K562 (cell line): ENCODE measurements around the gene PLEKHA5. TPM values are rescaled to one million over a fixed set of nuclear protein-coding genes. Genes with fewer than 3 reads are reported as not detected.

ENCODE experiments used
- ATAC-seq: fragments of 200-7000 bp; cut with Tn5 transposase; 3 replicates; pipeline ENCODE4 v1.9.1; 2020; ENCODE audit warnings: moderate library complexity
- BruUV-seq: library from RNA; stranded (reverse); fragments of 400-500 nt; replicated peaks from 2 replicates; lab custom pipeline; 2021; lab: Mats Ljungman, UMichigan
- CTCF ChIA-PET: fragments of 300-600 bp; formaldehyde crosslinking; extraction: SDS; loops from one replicate; lab custom pipeline; 2021; ENCODE audit warnings: low intra/inter-chr PET ratio; lab: Yijun Ruan, JAX
- POLR2A ChIA-PET: fragments of 300-600, 350-650 bp; sonication (Branson Sonifier 250); formaldehyde crosslinking; extraction: SDS; loops from one replicate; lab custom pipeline; 2021; ENCODE audit warnings: antibody characterized with exemption, inconsistent platforms; lab: Yijun Ruan, JAX
- DNase-seq, 4 experiments: peaks; one replicate each; pipeline versions ENCODE4 v3.0.0 to v3.0.0-alpha.2; 2011 to 2018; ENCODE audit warnings: low spot score in 3 of 4, mixed read lengths in 3 of 4; ENCODE audit errors: extremely low read depth in 1 of 4
- FAIRE-seq: peaks from 2 replicates; lab custom pipeline; 2011; peaks lifted over from hg19 to GRCh38; lab: Jason Lieb, UNC
- H2AFZ ChIP-seq: 2 replicates; pipeline ENCODE4 v1.6.0; 2011; ENCODE audit warnings: low read depth, low read length, control low read depth, inconsistent platforms
- H3K27ac ChIP-seq: fragments of 200-600 bp; 3 replicates; pipeline ENCODE4 v1.8.0; 2011; ENCODE audit warnings: low read depth, mild to moderate bottlenecking, control low read depth, inconsistent platforms, low read length, moderate library complexity, mixed read lengths; ENCODE audit errors: extremely low read depth
- H3K27me3 ChIP-seq, 2 experiments: fragments of 300-600 bp in 1 of 2; 2 replicates in 1 of 2; 3 replicates in 1 of 2; pipeline versions ENCODE4 v1.6.0 to v1.8.0; 2011; ENCODE audit warnings: inconsistent platforms in 2 of 2, low read length in 2 of 2, mild to moderate bottlenecking in 1 of 2, mixed read lengths in 1 of 2, moderate library complexity in 1 of 2; ENCODE audit not compliant: control insufficient read depth in 2 of 2, insufficient read depth in 2 of 2
- H3K36me3 ChIP-seq: fragments of 300-600 bp; 3 replicates; pipeline ENCODE4 v1.8.0; 2011; ENCODE audit warnings: mild to moderate bottlenecking, low read length, inconsistent platforms; ENCODE audit not compliant: control insufficient read depth, insufficient read depth
- H3K4me1 ChIP-seq, 2 experiments: fragments of 200-600 bp in 1 of 2; replicated peaks in 1 of 2; 2 replicates in 1 of 2; 3 replicates in 1 of 2; pipeline versions ENCODE4 v1.5.1 to v1.8.0; 2011; ENCODE audit warnings: inconsistent platforms in 2 of 2, low read length in 2 of 2, mild to moderate bottlenecking in 1 of 2, mixed read lengths in 1 of 2, moderate library complexity in 1 of 2; ENCODE audit not compliant: control insufficient read depth in 2 of 2, insufficient read depth in 2 of 2
- H3K4me2 ChIP-seq: 2 replicates; pipeline ENCODE4 v1.6.1; 2011; ENCODE audit warnings: low read length, control low read depth, inconsistent platforms, mixed read lengths; ENCODE audit not compliant: insufficient read depth
- H3K4me3 ChIP-seq: fragments of 200-600 bp; sonication (generic), shearing (Covaris generic); 2 replicates; pipeline ENCODE4 v1.5.1; 2016; ENCODE audit warnings: control low read depth, inconsistent platforms
- H3K79me2 ChIP-seq: fragments of 200-600 bp; 3 replicates; pipeline ENCODE4 v1.8.0; 2011; ENCODE audit warnings: low read length, inconsistent platforms; ENCODE audit not compliant: control insufficient read depth, insufficient read depth
- H3K9ac ChIP-seq, 2 experiments: 2 replicates each; pipeline versions ENCODE4 v1.6.0 to v1.6.1; 2011; ENCODE audit warnings: low read depth in 2 of 2, low read length in 2 of 2, control low read depth in 1 of 2, inconsistent platforms in 1 of 2, mild to moderate bottlenecking in 1 of 2, mixed read lengths in 1 of 2; ENCODE audit not compliant: insufficient read depth in 1 of 2
- H3K9me1 ChIP-seq: one replicate; pipeline ENCODE4 v1.6.0; 2011; ENCODE audit warnings: inconsistent platforms, mild to moderate bottlenecking, low read length, moderate library complexity; ENCODE audit not compliant: control insufficient read depth, insufficient read depth
- H3K9me3 ChIP-seq: replicated peaks from 2 replicates; pipeline ENCODE4 v1.5.1; 2011; ENCODE audit warnings: low read depth, low read length, inconsistent platforms; ENCODE audit not compliant: control insufficient read depth, insufficient read depth
- H4K20me1 ChIP-seq: replicated peaks from 2 replicates; pipeline ENCODE4 v1.6.1; 2011; ENCODE audit warnings: low read length, inconsistent platforms, mixed read lengths; ENCODE audit not compliant: control insufficient read depth, insufficient read depth
- CBFA2T3 ChIP-seq: fragments of 450-650 bp; IDR thresholded peaks from 2 replicates; pipeline ENCODE4 v1.6.1; 2017
- EGR1 ChIP-seq: fragments of 450-650 bp; conservative IDR thresholded peaks from 2 replicates; pipeline ENCODE4 v1.6.1; 2017; ENCODE audit warnings: mild to moderate bottlenecking
- GTF2A2 ChIP-seq: IDR thresholded peaks from 2 replicates; pipeline ENCODE4 v1.6.1; 2016; ENCODE audit warnings: mild to moderate bottlenecking, missing genetic modification characterization, missing compliant biosample characterization
- GTF2F1 ChIP-seq: IDR thresholded peaks from 2 replicates; pipeline ENCODE4 v1.6.1; 2011; ENCODE audit warnings: low read depth, low read length, improper control_type of control experiment
- HDAC2 ChIP-seq: fragments of 450-650 bp; IDR thresholded peaks from 2 replicates; pipeline ENCODE4 v1.6.1; 2016; ENCODE audit warnings: mild to moderate bottlenecking
- MCM2 ChIP-seq: fragments of 450-650 bp; IDR thresholded peaks from 2 replicates; pipeline ENCODE4 v1.6.1; 2017; ENCODE audit warnings: low read depth, mild to moderate bottlenecking
- NR2C2 ChIP-seq, 2 experiments: fragments of 200-800 bp in 1 of 2; sonication (Bioruptor generic) in 1 of 2; sonication (generic) in 1 of 2; formaldehyde crosslinking in 1 of 2; IDR thresholded peaks; 2 replicates each; pipeline versions ENCODE4 v1.6.1 to v1.8.0; 2016 to 2022; ENCODE audit warnings: mild to moderate bottlenecking in 1 of 2, missing compliant biosample characterization in 1 of 2, missing genetic modification characterization in 1 of 2, missing genetic modification reagents in 1 of 2
- PPARD ChIP-seq: fragments of 250-450 bp; sonication (Bioruptor Pico); IDR thresholded peaks from 2 replicates; pipeline ENCODE4 v1.8.0; 2022; ENCODE audit warnings: inconsistent platforms, mild to moderate bottlenecking, moderate library complexity
- RBFOX2 ChIP-seq: fragments of 200-400 bp; formaldehyde crosslinking; IDR thresholded peaks from 2 replicates; pipeline ENCODE4 v1.6.1; 2017; ENCODE audit warnings: low read depth, mild to moderate bottlenecking, low read length, moderate library complexity
- SIX5 ChIP-seq, 2 experiments: IDR thresholded peaks; 2 replicates each; pipeline ENCODE4 v1.6.1; 2011; ENCODE audit warnings: low read length in 2 of 2, borderline replicate concordance in 1 of 2, low read depth in 1 of 2, mild to moderate bottlenecking in 1 of 2, moderate library complexity in 1 of 2; ENCODE audit not compliant: insufficient read depth in 1 of 2
- TAF15 ChIP-seq: fragments of 200-400 bp; formaldehyde crosslinking; IDR thresholded peaks from 2 replicates; pipeline ENCODE4 v1.6.1; 2017; ENCODE audit warnings: mild to moderate bottlenecking, low read depth, low read length, moderate library complexity
- ZNF699 ChIP-seq: fragments of 250-450 bp; sonication (Bioruptor Pico); IDR thresholded peaks from 2 replicates; pipeline ENCODE4 v1.8.0; 2021; ENCODE audit warnings: mild to moderate bottlenecking, moderate library complexity; ENCODE audit not compliant: insufficient replicate concordance
- WGBS: fragments of 100-300 bp; shearing (Covaris generic); methylation state at CpG from one replicate; pipeline ENCODE4 v1.1.6; 2016; ENCODE audit warnings: low coverage, mixed read lengths; ENCODE audit not compliant: insufficient coverage; ENCODE audit errors: missing lambda C conversion rate; 5-methylcytosine and 5-hydroxymethylcytosine counted together
- in situ Hi-C: fragments of 300-500 bp; cut with MboI; formaldehyde crosslinking; loops from 4 replicates; pipeline ENCODE4 v1.15.0; 2018; ENCODE audit warnings: inconsistent platforms, mixed read lengths
- intact Hi-C: fragments of 100-400 bp; cut with micrococcal nuclease; formaldehyde crosslinking; loops from 2 replicates; pipeline ENCODE4 v1.14.2; 2022
- polyA plus RNA-seq, 8 experiments: library from polyadenylated mRNA; depleted of rRNA in 4 of 8; stranded (reverse) in 5 of 8; unstranded in 3 of 8; fragments of >200 nt; fragmentation: Nextera tagmentation in 2 of 8; fragmentation: Illumina TruSeq in 1 of 8; extraction: Ambion mirVana in 2 of 8; extraction: Trizol in 1 of 8; gene quantifications; 2 replicates each; pipeline versions ENCODE4 v1.2.1 to v1.2.3, GENCODE V29; 2011 to 2014; ENCODE audit warnings: inconsistent platforms in 1 of 8, missing spikeins in 1 of 8
- total RNA-seq, 7 experiments: library from RNA; depleted of rRNA in 6 of 7; stranded (reverse); fragments of >200 nt in 6 of 7; fragmentation: Illumina TruSeq in 2 of 7; extraction: Trizol in 2 of 7; gene quantifications; 2 replicates each; pipeline versions ENCODE4 v1.2.1 to v1.2.3, GENCODE V29; 2011 to 2021; ENCODE audit warnings: low replicate concordance in 1 of 7
- TF ChIP-seq, protein P1 (sequence below): fragments of 250-450 bp; sonication (Bioruptor Pico); IDR thresholded peaks from 2 replicates; pipeline ENCODE4 v1.9.0; 2021; ENCODE audit warnings: mild to moderate bottlenecking, inconsistent platforms
- TF ChIP-seq, protein P2 (sequence below), 2 experiments: fragments of 150-350 bp in 1 of 2; IDR thresholded peaks; 2 replicates each; pipeline ENCODE4 v1.6.1; 2012 to 2016; ENCODE audit warnings: low read depth in 2 of 2, low read length in 2 of 2, mild to moderate bottlenecking in 1 of 2, moderate library complexity in 1 of 2
- TF ChIP-seq, protein P3 (sequence below): fragments of 450-650 bp; IDR thresholded peaks from 2 replicates; pipeline ENCODE4 v1.6.1; 2016; ENCODE audit warnings: low read depth, mild to moderate bottlenecking, moderate library complexity
- TF ChIP-seq, protein P4 (sequence below): fragments of 200-800 bp; sonication (Bioruptor generic); IDR thresholded peaks from 2 replicates; pipeline ENCODE4 v1.6.1; 2017; ENCODE audit warnings: missing genetic modification characterization, missing compliant biosample characterization

The PLEKHA5 gene
- total and polyA plus RNA-seq, 9 of the 15 experiments (the other 6 are each of a cell fraction or from before 2014, with no cell fraction given), result 7.2 to 26.2 (median 17.4) TPM

DNA sequence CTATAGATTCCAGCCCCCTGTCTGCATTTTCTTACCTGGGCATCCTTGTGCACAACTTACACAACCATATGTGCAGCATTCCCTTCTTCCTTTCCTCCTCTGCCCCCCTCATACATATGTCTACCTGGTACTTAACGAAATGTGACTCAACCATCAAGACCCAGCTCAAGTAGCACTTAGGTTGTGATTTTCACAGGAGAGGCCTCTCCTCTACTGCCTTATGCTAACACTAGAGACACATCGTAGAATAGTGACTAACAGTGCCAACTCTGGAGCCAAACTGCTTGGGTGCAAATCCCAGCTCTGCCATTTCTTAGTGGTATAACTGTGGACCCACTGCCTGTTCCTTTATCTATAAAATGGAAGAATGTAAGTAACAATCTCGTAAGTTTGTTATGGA is 24.1 kb upstream of the PLEKHA5 start:
- no peak for FAIRE-seq
- intact Hi-C loops, result no loop called here

More for the DNA sequence above, 24.1 kb upstream of the PLEKHA5 start:
- Histone ChIP-seq H3K79me2 (no peaks in the 10 kb centered on the region), H4K20me1 (no peaks in the 10 kb centered on the region), H3K27ac (no peak overlapping the region), H3K9me1 (no peaks in the 10 kb centered on the region), H3K9me3 (no peaks in the 10 kb centered on the region)
- WGBS, result 30% methylated on average over 3 of the region's 3 CpGs
- ChIA-PET CTCF (no interaction called here), POLR2A (no interaction called here)
- in situ Hi-C loops, result no loop called here
- TF ChIP-seq TAF15 (no peak), GTF2A2 (tag) (no peak), NR2C2 (CRISPR knock-in tag; IDR thresholded peaks at IDR 0.05) (no peak), NR2C2 (tag; IDR thresholded peaks at IDR 0.05) (no peak), ZNF699 (CRISPR knock-in tag) (no peak), CBFA2T3 (no peak), MCM2 (no peak), SIX5 (IDR thresholded peaks at IDR 0.05; ENCODE audit: borderline replicate concordance in 1 of 2, insufficient read depth in 1 of 2, low read depth in 1 of 2, low read length in 2 of 2) (no peak), PPARD (CRISPR knock-in tag) (no peak), RBFOX2 (no peak), HDAC2 (no peak), EGR1 (no peak), GTF2F1 (no peak)
- TF ChIP-seq, protein P1, sequence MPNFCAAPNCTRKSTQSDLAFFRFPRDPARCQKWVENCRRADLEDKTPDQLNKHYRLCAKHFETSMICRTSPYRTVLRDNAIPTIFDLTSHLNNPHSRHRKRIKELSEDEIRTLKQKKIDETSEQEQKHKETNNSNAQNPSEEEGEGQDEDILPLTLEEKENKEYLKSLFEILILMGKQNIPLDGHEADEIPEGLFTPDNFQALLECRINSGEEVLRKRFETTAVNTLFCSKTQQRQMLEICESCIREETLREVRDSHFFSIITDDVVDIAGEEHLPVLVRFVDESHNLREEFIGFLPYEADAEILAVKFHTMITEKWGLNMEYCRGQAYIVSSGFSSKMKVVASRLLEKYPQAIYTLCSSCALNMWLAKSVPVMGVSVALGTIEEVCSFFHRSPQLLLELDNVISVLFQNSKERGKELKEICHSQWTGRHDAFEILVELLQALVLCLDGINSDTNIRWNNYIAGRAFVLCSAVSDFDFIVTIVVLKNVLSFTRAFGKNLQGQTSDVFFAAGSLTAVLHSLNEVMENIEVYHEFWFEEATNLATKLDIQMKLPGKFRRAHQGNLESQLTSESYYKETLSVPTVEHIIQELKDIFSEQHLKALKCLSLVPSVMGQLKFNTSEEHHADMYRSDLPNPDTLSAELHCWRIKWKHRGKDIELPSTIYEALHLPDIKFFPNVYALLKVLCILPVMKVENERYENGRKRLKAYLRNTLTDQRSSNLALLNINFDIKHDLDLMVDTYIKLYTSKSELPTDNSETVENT (CRISPR knock-in tag), result no peak
- TF ChIP-seq, protein P2, sequence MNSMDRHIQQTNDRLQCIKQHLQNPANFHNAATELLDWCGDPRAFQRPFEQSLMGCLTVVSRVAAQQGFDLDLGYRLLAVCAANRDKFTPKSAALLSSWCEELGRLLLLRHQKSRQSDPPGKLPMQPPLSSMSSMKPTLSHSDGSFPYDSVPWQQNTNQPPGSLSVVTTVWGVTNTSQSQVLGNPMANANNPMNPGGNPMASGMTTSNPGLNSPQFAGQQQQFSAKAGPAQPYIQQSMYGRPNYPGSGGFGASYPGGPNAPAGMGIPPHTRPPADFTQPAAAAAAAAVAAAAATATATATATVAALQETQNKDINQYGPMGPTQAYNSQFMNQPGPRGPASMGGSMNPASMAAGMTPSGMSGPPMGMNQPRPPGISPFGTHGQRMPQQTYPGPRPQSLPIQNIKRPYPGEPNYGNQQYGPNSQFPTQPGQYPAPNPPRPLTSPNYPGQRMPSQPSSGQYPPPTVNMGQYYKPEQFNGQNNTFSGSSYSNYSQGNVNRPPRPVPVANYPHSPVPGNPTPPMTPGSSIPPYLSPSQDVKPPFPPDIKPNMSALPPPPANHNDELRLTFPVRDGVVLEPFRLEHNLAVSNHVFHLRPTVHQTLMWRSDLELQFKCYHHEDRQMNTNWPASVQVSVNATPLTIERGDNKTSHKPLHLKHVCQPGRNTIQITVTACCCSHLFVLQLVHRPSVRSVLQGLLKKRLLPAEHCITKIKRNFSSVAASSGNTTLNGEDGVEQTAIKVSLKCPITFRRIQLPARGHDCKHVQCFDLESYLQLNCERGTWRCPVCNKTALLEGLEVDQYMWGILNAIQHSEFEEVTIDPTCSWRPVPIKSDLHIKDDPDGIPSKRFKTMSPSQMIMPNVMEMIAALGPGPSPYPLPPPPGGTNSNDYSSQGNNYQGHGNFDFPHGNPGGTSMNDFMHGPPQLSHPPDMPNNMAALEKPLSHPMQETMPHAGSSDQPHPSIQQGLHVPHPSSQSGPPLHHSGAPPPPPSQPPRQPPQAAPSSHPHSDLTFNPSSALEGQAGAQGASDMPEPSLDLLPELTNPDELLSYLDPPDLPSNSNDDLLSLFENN (IDR thresholded peaks at IDR 0.05; ENCODE audit: low read depth in 2 of 2, low read length in 2 of 2), result no peak
- TF ChIP-seq, protein P3, sequence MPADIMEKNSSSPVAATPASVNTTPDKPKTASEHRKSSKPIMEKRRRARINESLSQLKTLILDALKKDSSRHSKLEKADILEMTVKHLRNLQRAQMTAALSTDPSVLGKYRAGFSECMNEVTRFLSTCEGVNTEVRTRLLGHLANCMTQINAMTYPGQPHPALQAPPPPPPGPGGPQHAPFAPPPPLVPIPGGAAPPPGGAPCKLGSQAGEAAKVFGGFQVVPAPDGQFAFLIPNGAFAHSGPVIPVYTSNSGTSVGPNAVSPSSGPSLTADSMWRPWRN, result no peak
- TF ChIP-seq, protein P4, sequence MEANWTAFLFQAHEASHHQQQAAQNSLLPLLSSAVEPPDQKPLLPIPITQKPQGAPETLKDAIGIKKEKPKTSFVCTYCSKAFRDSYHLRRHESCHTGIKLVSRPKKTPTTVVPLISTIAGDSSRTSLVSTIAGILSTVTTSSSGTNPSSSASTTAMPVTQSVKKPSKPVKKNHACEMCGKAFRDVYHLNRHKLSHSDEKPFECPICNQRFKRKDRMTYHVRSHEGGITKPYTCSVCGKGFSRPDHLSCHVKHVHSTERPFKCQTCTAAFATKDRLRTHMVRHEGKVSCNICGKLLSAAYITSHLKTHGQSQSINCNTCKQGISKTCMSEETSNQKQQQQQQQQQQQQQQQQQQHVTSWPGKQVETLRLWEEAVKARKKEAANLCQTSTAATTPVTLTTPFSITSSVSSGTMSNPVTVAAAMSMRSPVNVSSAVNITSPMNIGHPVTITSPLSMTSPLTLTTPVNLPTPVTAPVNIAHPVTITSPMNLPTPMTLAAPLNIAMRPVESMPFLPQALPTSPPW (CRISPR knock-in tag), result no peak
- TF ChIP-seq, all 486 proteins: peak for 0
- ATAC-seq, result no peak
- Histone ChIP-seq H3K27me3 (no peaks in the 10 kb centered on the region), H2AFZ (no peak overlapping the region), H3K4me2 (no peak overlapping the region), H3K4me3 (no peak overlapping the region), H3K4me1 (no peaks in the 10 kb centered on the region), H3K9ac (no peak overlapping the region), H3K36me3 (no peaks in the 10 kb centered on the region)
- BruUV-seq, result no TSS peak
- DNase-seq, result no peak
